ENCODE results near the gene XPNPEP2.
A peak's percentile ranks its signal among the peaks of the same experiment; 100 is the strongest.

The XPNPEP2 gene

GRCh38 chrX:129738466-129739308 lies at the start of gene XPNPEP2:
Gene XPNPEP2 (plus strand): TSS chrX:129738979. CDS start chrX:129739214, 235 bp downstream.
- DNase-seq (ENCODE audit: low read depth) = peak; percentile 72
- no peak for TF ChIP-seq CTCF (conservative IDR thresholded peaks at IDR 0.05; ENCODE audit: control insufficient read depth, insufficient read depth, low read depth, low read length)
- no peak within 1 kb of the TSS for H3K4me3 ChIP-seq (ENCODE audit: control insufficient read depth, low read depth, low read length)

GRCh38 chrX:129689796-129690195 lies 49.0 kb upstream of the XPNPEP2 start:
- H3K4me3 ChIP-seq (ENCODE audit: control insufficient read depth, low read depth, low read length) = no peak overlapping the region
- no peak for TF ChIP-seq CTCF (conservative IDR thresholded peaks at IDR 0.05; ENCODE audit: control insufficient read depth, insufficient read depth, low read depth, low read length)
- no peak for DNase-seq (ENCODE audit: low read depth)

- peak; percentile 13 for TF ChIP-seq CTCF (conservative IDR thresholded peaks at IDR 0.05; ENCODE audit: control insufficient read depth, insufficient read depth, low read depth, low read length)
- peak; percentile 95 for DNase-seq (ENCODE audit: low read depth)
- no peak overlapping the region for H3K4me3 ChIP-seq (ENCODE audit: control insufficient read depth, low read depth, low read length)
These were observed 48.3 kb upstream of the XPNPEP2 start for GRCh38 chrX:129690435-129690834.

- TF ChIP-seq CTCF (conservative IDR thresholded peaks at IDR 0.05; ENCODE audit: control insufficient read depth, insufficient read depth, low read depth, low read length) = no peak
- no peak for DNase-seq (ENCODE audit: low read depth)
- H3K4me3 ChIP-seq (ENCODE audit: control insufficient read depth, low read depth, low read length) = no peak overlapping the region
These were observed 45.4 kb upstream of the XPNPEP2 start for GRCh38 chrX:129693354-129693753.

GRCh38 chrX:129694805-129695204 lies 44.0 kb upstream of the XPNPEP2 start:
- no peak for TF ChIP-seq CTCF (conservative IDR thresholded peaks at IDR 0.05; ENCODE audit: control insufficient read depth, insufficient read depth, low read depth, low read length)
- no peak for DNase-seq (ENCODE audit: low read depth)
- no peak overlapping the region for H3K4me3 ChIP-seq (ENCODE audit: control insufficient read depth, low read depth, low read length)

- TF ChIP-seq CTCF (conservative IDR thresholded peaks at IDR 0.05; ENCODE audit: control insufficient read depth, insufficient read depth, low read depth, low read length) = no peak
- H3K4me3 ChIP-seq (ENCODE audit: control insufficient read depth, low read depth, low read length) = no peak overlapping the region
These were observed 43.2 kb upstream of the XPNPEP2 start for GRCh38 chrX:129695535-129695934.

More at GRCh38 chrX:129695535-129695934, 43.2 kb upstream of the XPNPEP2 start:
- no peak for DNase-seq (ENCODE audit: low read depth)

Data from fibroblast of mammary gland (primary cell).